ENCODE results near the gene HDHD2. TPM values are rescaled to one million over a fixed set of nuclear protein-coding genes. Genes with fewer than 3 reads are reported as not detected.
"Not testable (repeated sequence)": the region's sequence is repeated elsewhere in the genome, so short reads cannot be mapped to it uniquely, and the experiment has no call there.

Gene HDHD2, protein sequence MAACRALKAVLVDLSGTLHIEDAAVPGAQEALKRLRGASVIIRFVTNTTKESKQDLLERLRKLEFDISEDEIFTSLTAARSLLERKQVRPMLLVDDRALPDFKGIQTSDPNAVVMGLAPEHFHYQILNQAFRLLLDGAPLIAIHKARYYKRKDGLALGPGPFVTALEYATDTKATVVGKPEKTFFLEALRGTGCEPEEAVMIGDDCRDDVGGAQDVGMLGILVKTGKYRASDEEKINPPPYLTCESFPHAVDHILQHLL
- 100 to 1,000 TPM in 1 of 4 donors, 10 to 100 TPM in 3; 39.8 to 114 (median 54.6) TPM for total RNA-seq

DNA sequence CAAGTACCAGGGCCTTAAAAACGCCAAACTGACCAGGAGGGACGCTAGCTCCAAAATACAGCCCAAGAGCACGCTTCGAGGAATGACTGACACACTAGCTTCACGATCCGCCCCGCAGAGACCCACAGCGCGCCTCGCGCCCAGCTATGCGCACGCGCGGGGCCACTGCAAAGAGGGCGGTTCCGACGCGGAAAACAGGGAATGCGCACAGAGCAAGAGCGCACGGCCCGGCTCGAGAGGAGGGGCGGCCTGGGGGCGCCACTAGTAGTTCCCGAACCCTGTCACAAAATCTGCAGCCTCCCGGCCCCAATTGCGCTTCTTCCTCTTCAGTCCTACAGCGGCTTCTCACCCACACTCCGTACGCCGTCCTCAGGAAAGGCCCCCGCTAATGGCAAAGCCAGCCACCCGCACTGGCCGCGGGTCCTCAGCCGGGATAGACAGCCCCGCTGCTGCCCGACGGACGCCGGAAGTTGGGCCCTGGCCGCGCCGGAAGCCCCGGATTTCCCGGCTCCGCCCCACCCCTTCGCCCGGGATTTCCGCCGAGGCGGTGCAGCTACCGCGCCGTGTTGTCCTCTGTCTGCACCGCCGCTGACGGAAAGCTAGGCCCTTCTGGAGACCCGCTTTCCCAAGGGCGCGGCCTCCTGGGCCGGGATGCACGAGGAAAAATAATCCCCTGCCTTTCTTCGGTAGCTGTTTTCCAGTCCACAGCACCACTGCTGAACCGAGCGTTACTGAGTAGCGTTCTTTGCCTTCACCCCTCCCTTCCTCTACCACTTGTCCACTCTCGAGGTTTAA lies at the start of gene HDHD2:
Gene HDHD2 (minus strand): TSS at position 472 of the 795 bp plus-strand sequence. CDS start 14,061 bp downstream, outside the sequence.
- TF ChIP-seq, protein P1, sequence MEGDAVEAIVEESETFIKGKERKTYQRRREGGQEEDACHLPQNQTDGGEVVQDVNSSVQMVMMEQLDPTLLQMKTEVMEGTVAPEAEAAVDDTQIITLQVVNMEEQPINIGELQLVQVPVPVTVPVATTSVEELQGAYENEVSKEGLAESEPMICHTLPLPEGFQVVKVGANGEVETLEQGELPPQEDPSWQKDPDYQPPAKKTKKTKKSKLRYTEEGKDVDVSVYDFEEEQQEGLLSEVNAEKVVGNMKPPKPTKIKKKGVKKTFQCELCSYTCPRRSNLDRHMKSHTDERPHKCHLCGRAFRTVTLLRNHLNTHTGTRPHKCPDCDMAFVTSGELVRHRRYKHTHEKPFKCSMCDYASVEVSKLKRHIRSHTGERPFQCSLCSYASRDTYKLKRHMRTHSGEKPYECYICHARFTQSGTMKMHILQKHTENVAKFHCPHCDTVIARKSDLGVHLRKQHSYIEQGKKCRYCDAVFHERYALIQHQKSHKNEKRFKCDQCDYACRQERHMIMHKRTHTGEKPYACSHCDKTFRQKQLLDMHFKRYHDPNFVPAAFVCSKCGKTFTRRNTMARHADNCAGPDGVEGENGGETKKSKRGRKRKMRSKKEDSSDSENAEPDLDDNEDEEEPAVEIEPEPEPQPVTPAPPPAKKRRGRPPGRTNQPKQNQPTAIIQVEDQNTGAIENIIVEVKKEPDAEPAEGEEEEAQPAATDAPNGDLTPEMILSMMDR (IDR thresholded peaks at IDR 0.05), result no peak
- peak; percentile 26 to 81 for TF ChIP-seq POLR2A (IDR thresholded peaks at IDR 0.05)
- Histone ChIP-seq H3K36me3 (peaks cover 3 to 6% of the 10 kb centered on the region in 2 donors), H3K27me3 (no peaks in the 10 kb centered on the region), H3K27ac (peak within 1 kb of the TSS; percentile 85 to 89 (median 87)), H3K9me3 (no peaks in the 10 kb centered on the region), H3K4me1 (peaks cover 17% of the 10 kb centered on the region in 2 donors), H3K4me3 (replicated peaks in 1 of 3) (peak within 1 kb of the TSS; percentile 28 to 72 (median 66))
- peak; percentile 80 to 83 for DNase-seq
- intact Hi-C loops (cut with DNase I), result no loop called here
- WGBS, 2 donors, result 0 to 2% methylated on average over 27 to 40 of the region's 70 CpGs

DNA sequence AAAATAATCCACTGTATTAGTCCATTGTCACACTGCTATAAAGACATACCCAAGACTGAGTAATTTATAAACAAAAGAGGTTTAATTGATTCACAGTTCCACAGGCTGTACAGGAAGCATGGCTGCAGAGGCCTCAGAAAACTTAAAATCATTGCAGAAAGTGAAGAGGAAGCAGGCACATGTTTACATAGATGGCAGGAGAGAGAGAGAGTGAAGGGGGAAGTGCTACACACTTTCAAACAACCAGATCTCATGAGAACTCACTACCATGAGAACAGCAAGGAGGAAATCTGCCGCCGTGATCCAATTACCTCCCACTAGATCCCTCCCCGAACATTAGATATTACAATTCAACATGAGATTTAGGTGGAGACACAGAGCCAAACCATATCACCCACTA lies 45.7 kb upstream of the HDHD2 start:
- H3K4me3 ChIP-seq (replicated peaks in 1 of 3); H3K4me1 ChIP-seq; H3K27ac ChIP-seq; H3K27me3 ChIP-seq; H3K36me3 ChIP-seq; DNase-seq; H3K9me3 ChIP-seq; intact Hi-C loops (cut with DNase I): not testable (repeated sequence)
- WGBS, 2 donors, result 65% methylated on average over 3 of the region's 3 CpGs

DNA sequence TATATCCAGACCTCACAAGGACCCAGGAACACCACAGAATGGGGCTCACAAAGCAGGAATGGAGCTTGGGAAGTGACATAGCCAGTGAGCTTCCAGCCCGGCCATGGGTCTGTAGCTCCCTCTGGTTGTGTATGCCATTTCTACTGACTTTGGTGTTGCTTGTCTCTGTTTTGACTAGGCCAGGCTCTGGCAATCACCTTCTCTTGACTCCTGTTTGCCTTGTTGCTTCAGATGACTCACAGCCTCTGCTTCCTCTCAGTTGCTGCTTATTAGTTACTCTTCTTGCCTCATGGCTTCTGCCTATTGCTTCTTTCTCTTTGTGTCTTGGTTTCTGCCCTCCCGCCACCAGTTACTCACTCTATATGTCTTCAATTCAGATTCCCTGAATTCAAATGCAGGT lies 41.7 kb upstream of the HDHD2 start:
- no peaks in the 10 kb centered on the region for H3K36me3 ChIP-seq
- no peaks in the 10 kb centered on the region for H3K9me3 ChIP-seq
- intact Hi-C loops (cut with DNase I), result no loop called here
- no peak for DNase-seq
- no peaks in the 10 kb centered on the region for H3K27me3 ChIP-seq
- TF ChIP-seq POLR2A (IDR thresholded peaks at IDR 0.05), result no peak
- TF ChIP-seq, protein P1 (IDR thresholded peaks at IDR 0.05), result no peak
- 93 to 95% methylated on average over 2 of the region's 2 CpGs for WGBS, 2 donors
- no peak overlapping the region for H3K27ac ChIP-seq
- no peak overlapping the region for H3K4me3 ChIP-seq (replicated peaks in 1 of 3)
- no peaks in the 10 kb centered on the region for H3K4me1 ChIP-seq

DNA sequence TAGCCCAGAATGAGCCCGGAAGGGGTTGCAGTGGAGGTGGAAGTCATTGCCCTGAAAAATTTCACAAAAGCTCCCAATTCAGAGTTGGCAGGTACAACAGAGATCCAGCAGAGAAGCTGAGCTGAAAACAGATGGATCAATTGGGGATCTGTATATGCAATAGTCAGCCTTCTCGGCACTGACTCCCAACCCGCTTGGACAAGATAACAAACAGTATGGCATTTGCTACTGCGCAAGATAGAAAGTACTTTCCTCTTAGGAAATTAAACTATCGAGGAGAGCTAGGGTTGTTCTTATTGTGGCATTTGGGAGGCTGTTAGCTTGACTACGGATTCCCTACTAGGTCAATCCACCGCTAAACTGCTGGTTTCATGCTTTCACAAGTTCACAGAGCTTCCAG lies 37.4 kb upstream of the HDHD2 start:
- H3K9me3 ChIP-seq, result no peaks in the 10 kb centered on the region
- intact Hi-C loops (cut with DNase I), result no loop called here
- no peaks in the 10 kb centered on the region for H3K36me3 ChIP-seq
- no peaks in the 10 kb centered on the region for H3K27me3 ChIP-seq
- no peak for TF ChIP-seq POLR2A (IDR thresholded peaks at IDR 0.05)
- TF ChIP-seq, protein P1 (IDR thresholded peaks at IDR 0.05), result no peak
- H3K4me3 ChIP-seq (replicated peaks in 1 of 3), result no peak overlapping the region
- no peak overlapping the region for H3K27ac ChIP-seq
- no peak for DNase-seq
- H3K4me1 ChIP-seq, result no peaks in the 10 kb centered on the region
- 78 to 91% methylated on average over 7 of the region's 7 CpGs for WGBS, 2 donors

DNA sequence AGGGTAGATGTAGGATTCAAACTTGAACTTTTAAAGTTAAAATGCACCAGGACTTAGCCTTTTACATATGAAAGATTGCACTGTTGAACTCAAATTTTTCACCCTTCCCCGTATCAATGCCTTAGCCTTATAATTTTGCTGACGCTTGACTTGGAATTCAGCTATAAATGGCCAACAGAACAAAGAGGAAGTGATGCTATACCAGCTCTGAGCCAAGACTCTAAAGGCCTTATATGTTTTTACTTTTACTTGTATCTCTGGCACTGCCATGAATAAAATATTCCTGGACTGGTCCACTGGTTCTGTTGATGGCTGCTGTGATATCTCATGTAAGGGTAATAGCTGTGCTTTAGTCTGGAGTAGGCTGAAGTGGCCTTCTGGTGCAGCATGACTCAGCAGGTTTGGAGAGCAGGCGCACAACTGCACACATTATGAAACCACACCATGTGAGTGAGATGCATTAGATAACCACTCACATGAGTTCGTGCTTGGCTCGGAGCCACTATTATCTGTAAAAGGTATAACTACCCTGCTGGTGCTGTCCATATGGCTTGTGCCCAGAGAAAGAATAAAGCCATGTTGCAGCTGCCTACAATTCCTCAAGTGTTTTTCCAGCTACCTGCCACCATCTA lies 34.2 kb upstream of the HDHD2 start:
- Histone ChIP-seq H3K36me3 (no peaks in the 10 kb centered on the region), H3K4me1 (no peaks in the 10 kb centered on the region), H3K4me3 (replicated peaks in 1 of 3) (no peak overlapping the region), H3K27me3 (no peaks in the 10 kb centered on the region), H3K27ac (no peak overlapping the region), H3K9me3 (no peaks in the 10 kb centered on the region)
- 82 to 87% methylated on average over 5 of the region's 5 CpGs for WGBS, 2 donors
- TF ChIP-seq, protein P1 (IDR thresholded peaks at IDR 0.05), result no peak
- TF ChIP-seq POLR2A (IDR thresholded peaks at IDR 0.05), result no peak
- peak in 1 of 2 donors; percentile 12 for DNase-seq
- intact Hi-C loops (cut with DNase I), result no loop called here

DNA sequence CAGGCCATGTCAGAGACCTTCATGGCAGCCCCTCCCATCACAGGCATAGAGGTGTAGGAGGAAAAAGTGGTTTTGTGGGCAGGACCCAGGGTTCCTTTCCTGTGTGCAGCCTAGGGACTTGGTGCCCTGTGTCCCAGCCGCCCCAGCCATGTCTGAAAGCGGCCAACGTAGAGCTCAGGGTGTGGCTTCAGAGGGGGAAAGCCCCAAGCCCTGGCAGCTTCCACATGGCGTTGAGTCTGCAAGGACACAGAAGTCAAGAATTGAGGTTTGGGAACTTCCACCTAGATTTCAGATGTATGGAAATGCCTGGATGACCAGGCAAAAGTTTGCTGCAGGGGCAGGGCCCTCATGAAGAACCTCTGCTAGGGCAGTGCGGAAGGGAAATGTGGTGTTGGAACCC lies 31.9 kb upstream of the HDHD2 start:
- DNase-seq; intact Hi-C loops (cut with DNase I): not testable (repeated sequence)

More for the DNA sequence above, 31.9 kb upstream of the HDHD2 start:
- H3K27me3 ChIP-seq; H3K36me3 ChIP-seq; H3K9me3 ChIP-seq; H3K4me1 ChIP-seq; H3K4me3 ChIP-seq (replicated peaks in 1 of 3); H3K27ac ChIP-seq: not testable (repeated sequence)
- WGBS, 2 donors, result 90 to 95% methylated on average over 5 of the region's 5 CpGs
